ENCODE results near the gene PACS2.
"Not testable (repeated sequence)": the region's sequence is repeated elsewhere in the genome, so short reads cannot be mapped to it uniquely, and the experiment has no call there.

The PACS2 gene

GRCh38 chr14:105271224-105271890 is 43.2 kb upstream of the PACS2 start (continued):
- no peak for TF ChIP-seq POU6F1 (CRISPR knock-in tag; IDR thresholded peaks at IDR 0.05; ENCODE audit: borderline replicate concordance, low read depth)

- no peak for TF ChIP-seq TSHZ2 (CRISPR knock-in tag; IDR thresholded peaks at IDR 0.05)
- TF ChIP-seq ZFP30 (CRISPR knock-in tag; IDR thresholded peaks at IDR 0.05): no peak
- no peak for TF ChIP-seq ZNF8 (CRISPR knock-in tag; IDR thresholded peaks at IDR 0.05)
- no peak for ATAC-seq
These were observed 41.9 kb upstream of the PACS2 start for GRCh38 chr14:105272623-105273022.

GRCh38 chr14:105273062-105273461 is 41.5 kb upstream of the PACS2 start:
- TF ChIP-seq BACH2 (CRISPR knock-in tag; IDR thresholded peaks at IDR 0.05; ENCODE audit: borderline replicate concordance): no peak
- no peak for TF ChIP-seq ARNTL (CRISPR knock-in tag; IDR thresholded peaks at IDR 0.05; ENCODE audit: borderline replicate concordance, low read depth)
- TF ChIP-seq ZFP30 (CRISPR knock-in tag; IDR thresholded peaks at IDR 0.05): no peak
- TF ChIP-seq PPARA (CRISPR knock-in tag; IDR thresholded peaks at IDR 0.05; ENCODE audit: borderline replicate concordance): no peak
- no peak for TF ChIP-seq RARB (CRISPR knock-in tag; IDR thresholded peaks at IDR 0.05)
- TF ChIP-seq GLIS3 (CRISPR knock-in tag; IDR thresholded peaks at IDR 0.05): no peak
- no peak for TF ChIP-seq TCF4 (CRISPR knock-in tag; IDR thresholded peaks at IDR 0.05; ENCODE audit: borderline replicate concordance)
- no peak; the same call in 2 of the 3 replicates for ATAC-seq

- no peak for ATAC-seq
- no peak for TF ChIP-seq BACH2 (CRISPR knock-in tag; IDR thresholded peaks at IDR 0.05; ENCODE audit: borderline replicate concordance)
- no peak for TF ChIP-seq ISL1 (CRISPR knock-in tag; IDR thresholded peaks at IDR 0.05)
- no peak for TF ChIP-seq ZC3H10 (CRISPR knock-in tag; IDR thresholded peaks at IDR 0.05)
- TF ChIP-seq SNAI2 (CRISPR knock-in tag; IDR thresholded peaks at IDR 0.05): no peak
- no peak for TF ChIP-seq ZNF565 (CRISPR knock-in tag; conservative IDR thresholded peaks at IDR 0.05; ENCODE audit: low read depth)
- TF ChIP-seq ARNTL (CRISPR knock-in tag; IDR thresholded peaks at IDR 0.05; ENCODE audit: borderline replicate concordance, low read depth): no peak
These were observed 39.9 kb upstream of the PACS2 start for GRCh38 chr14:105274637-105275036.

- ATAC-seq: peak; percentile 56
- no peak for TF ChIP-seq ZNF565 (CRISPR knock-in tag; conservative IDR thresholded peaks at IDR 0.05; ENCODE audit: low read depth)
- no peak for TF ChIP-seq ISL1 (CRISPR knock-in tag; IDR thresholded peaks at IDR 0.05)
- TF ChIP-seq CREB5 (CRISPR knock-in tag; IDR thresholded peaks at IDR 0.05; ENCODE audit: low read depth): no peak
- no peak for TF ChIP-seq ZC3H10 (CRISPR knock-in tag; IDR thresholded peaks at IDR 0.05)
- TF ChIP-seq PPARA (CRISPR knock-in tag; IDR thresholded peaks at IDR 0.05; ENCODE audit: borderline replicate concordance): no peak
These were observed 39.1 kb upstream of the PACS2 start for GRCh38 chr14:105275267-105275946.

GRCh38 chr14:105277448-105277847 is 37.1 kb upstream of the PACS2 start:
- ATAC-seq: not testable (repeated sequence)
